ENCODE data around the gene ZNF502. TPM values are rescaled to one million over a fixed set of nuclear protein-coding genes. Genes with fewer than 3 reads are reported as not detected.

The ZNF502 gene
- total and polyA plus RNA-seq, 2 donors (not counting 3 experiments of a cell fraction or from before 2014, with no cell fraction given): 1.0 to 4.1 TPM

DNA sequence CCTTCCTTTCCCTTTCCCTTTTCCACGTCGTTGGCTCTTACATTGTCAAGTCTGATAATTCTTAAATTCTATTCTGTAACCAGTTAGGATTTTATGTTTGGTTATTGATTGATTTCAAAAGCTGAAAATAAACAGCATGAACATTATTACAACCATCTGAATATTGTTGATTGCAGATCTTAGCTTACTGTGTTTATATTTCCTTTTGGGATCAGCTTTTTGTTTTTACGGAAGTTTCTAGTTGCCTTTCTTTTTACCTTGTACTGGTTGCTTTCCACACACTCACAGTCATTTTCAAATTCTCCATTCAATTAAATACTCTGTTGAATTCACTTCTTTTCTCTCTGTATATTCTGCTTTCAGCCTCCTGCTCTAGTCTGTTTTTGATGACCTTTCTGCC is 47.3 kb upstream of the ZNF502 start:
- no peak for DNase-seq (ENCODE audit: low read depth, low spot score)
- no peak overlapping the region for H3K9ac ChIP-seq (replicated peaks; ENCODE audit: extremely low read depth, insufficient read depth, low read length)
- H3K79me2 ChIP-seq (ENCODE audit: control insufficient read depth, insufficient read depth, low read length): no peaks in the 10 kb centered on the region
- intact Hi-C loops (cut with micrococcal nuclease) (no loop called here), dilution Hi-C loops (cut with MboI; ENCODE audit: extremely low pct_ligation_motif_present, low sequenced_read_pairs) (no loop called here)
- no peak overlapping the region for H2AFZ ChIP-seq (ENCODE audit: low read depth, low read length)
- CTCF ChIA-PET: no interaction called here
- no peaks in the 10 kb centered on the region for H4K20me1 ChIP-seq (replicated peaks; ENCODE audit: control insufficient read depth, extremely low read depth, insufficient read depth, low read length)
- peaks cover 2% of the 10 kb centered on the region for H3K9me3 ChIP-seq (replicated peaks; ENCODE audit: control insufficient read depth, insufficient read depth, low read length)
- TF ChIP-seq, protein P1, sequence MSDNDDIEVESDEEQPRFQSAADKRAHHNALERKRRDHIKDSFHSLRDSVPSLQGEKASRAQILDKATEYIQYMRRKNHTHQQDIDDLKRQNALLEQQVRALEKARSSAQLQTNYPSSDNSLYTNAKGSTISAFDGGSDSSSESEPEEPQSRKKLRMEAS (IDR thresholded peaks at IDR 0.05; ENCODE audit: insufficient read depth, insufficient read length): no peak
- TF ChIP-seq JUN (IDR thresholded peaks at IDR 0.05; ENCODE audit: borderline replicate concordance, insufficient read depth, insufficient read length, low read depth) (no peak), POLR2A (IDR thresholded peaks at IDR 0.05; ENCODE audit: low read depth, low read length) (no peak), POLR2AphosphoS5 (IDR thresholded peaks at IDR 0.05; ENCODE audit: insufficient read depth, low read depth, low read length) (no peak), GATA2 (IDR thresholded peaks at IDR 0.05; ENCODE audit: insufficient read depth, insufficient read length, low read depth, low read length) (no peak), MYC (IDR thresholded peaks at IDR 0.05; ENCODE audit: low read depth, low read length) (no peak), EZH2 (IDR thresholded peaks at IDR 0.05; ENCODE audit: borderline replicate concordance, low read depth, low read length, severe bottlenecking) (no peak), FOS (IDR thresholded peaks at IDR 0.05; ENCODE audit: borderline replicate concordance, insufficient read depth, low read length) (no peak)
- TF ChIP-seq, protein P2, sequence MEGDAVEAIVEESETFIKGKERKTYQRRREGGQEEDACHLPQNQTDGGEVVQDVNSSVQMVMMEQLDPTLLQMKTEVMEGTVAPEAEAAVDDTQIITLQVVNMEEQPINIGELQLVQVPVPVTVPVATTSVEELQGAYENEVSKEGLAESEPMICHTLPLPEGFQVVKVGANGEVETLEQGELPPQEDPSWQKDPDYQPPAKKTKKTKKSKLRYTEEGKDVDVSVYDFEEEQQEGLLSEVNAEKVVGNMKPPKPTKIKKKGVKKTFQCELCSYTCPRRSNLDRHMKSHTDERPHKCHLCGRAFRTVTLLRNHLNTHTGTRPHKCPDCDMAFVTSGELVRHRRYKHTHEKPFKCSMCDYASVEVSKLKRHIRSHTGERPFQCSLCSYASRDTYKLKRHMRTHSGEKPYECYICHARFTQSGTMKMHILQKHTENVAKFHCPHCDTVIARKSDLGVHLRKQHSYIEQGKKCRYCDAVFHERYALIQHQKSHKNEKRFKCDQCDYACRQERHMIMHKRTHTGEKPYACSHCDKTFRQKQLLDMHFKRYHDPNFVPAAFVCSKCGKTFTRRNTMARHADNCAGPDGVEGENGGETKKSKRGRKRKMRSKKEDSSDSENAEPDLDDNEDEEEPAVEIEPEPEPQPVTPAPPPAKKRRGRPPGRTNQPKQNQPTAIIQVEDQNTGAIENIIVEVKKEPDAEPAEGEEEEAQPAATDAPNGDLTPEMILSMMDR (IDR thresholded peaks at IDR 0.05; ENCODE audit: extremely low read depth in 1 of 2, insufficient read depth in 1 of 2, low read depth in 1 of 2, low read length in 2 of 2): no peak
- no TSS peak for BruUV-seq (replicated peaks)
- H3K4me3 ChIP-seq (replicated peaks in 1 of 3; ENCODE audit: insufficient read depth in 1 of 3, low read depth in 1 of 3, low read length in 3 of 3): no peak overlapping the region
- no peak overlapping the region for H3K27ac ChIP-seq (ENCODE audit: insufficient read depth, low read depth, low read length)
- no peaks in the 10 kb centered on the region for H3K4me1 ChIP-seq (ENCODE audit: control insufficient read depth, extremely low read depth, insufficient read depth, low read length)
- no peaks in the 10 kb centered on the region for H3K27me3 ChIP-seq (ENCODE audit: control insufficient read depth in 2 of 2, insufficient read depth in 2 of 2, low read length in 2 of 2)
- H3K9me1 ChIP-seq (replicated peaks; ENCODE audit: control insufficient read depth, extremely low read depth, insufficient read depth, low read length): no peaks in the 10 kb centered on the region
- no peak overlapping the region for H3K4me2 ChIP-seq (ENCODE audit: insufficient read depth, low read length)
- POLR2A ChIA-PET: no interaction called here
- H3K36me3 ChIP-seq (ENCODE audit: control insufficient read depth in 2 of 2, extremely low read depth in 1 of 2, insufficient read depth in 2 of 2, low read length in 2 of 2): peaks cover 0 to 2% of the 10 kb centered on the region in 2 experiments
- FAIRE-seq: no peak

Data from endothelial cell of umbilical vein (primary cell).